Hepatocyte (in vitro differentiated cells): ENCODE data around the gene RBMS1.

Source experiments
- CTCF ChIP-seq: fragments of 200-600 bp; sonication (generic); IDR thresholded peaks from 2 replicates; pipeline ENCODE4 v1.5.1; 2016; ENCODE audit warnings: antibody characterized with exemption, mild to moderate bottlenecking; ENCODE audit not compliant: poor library complexity
- EZH2 ChIP-seq: fragments of 200-600 bp; sonication (generic); IDR thresholded peaks from 2 replicates; pipeline ENCODE4 v1.6.1; 2016; ENCODE audit warnings: antibody characterized with exemption, mild to moderate bottlenecking, borderline replicate concordance

GRCh38 chr2:160465002-160465401 lies 28.6 kb downstream of the RBMS1 start:
- TF ChIP-seq CTCF (no peak), EZH2 (no peak)
